22Rv1 (cell line): ENCODE results near the gene CASP2.

Experiments used
- ZFX ChIP-seq: fragments of 450-650 bp; IDR thresholded peaks from 2 replicates; pipeline ENCODE4 v1.6.1; 2017; ENCODE audit warnings: antibody characterized with exemption, borderline replicate concordance
- TF ChIP-seq, protein P1 (sequence below): fragments of 450-650 bp; IDR thresholded peaks from 2 replicates; pipeline ENCODE4 v1.5.1; 2017; ENCODE audit warnings: mild to moderate bottlenecking

DNA sequence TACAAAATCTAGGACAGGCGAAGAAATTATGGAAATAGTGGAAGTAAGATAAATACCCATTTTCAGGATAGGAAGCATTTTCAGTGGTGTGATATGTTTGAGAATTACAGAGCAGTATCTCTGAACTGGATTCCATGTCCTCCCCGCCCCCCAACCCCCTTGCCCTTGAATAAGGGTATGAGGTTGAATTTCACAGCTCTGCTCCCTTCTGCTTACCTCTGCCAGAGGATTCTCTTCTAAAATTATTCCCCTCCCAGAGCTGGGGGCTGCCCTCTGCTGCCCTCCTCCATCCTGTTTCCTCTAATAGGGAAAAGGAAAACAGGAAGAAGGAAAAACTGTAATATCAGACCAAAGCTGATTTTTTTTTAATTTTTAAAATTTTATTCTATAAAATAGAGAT, 20.5 kb downstream of the CASP2 start:
- TF ChIP-seq, protein P1, sequence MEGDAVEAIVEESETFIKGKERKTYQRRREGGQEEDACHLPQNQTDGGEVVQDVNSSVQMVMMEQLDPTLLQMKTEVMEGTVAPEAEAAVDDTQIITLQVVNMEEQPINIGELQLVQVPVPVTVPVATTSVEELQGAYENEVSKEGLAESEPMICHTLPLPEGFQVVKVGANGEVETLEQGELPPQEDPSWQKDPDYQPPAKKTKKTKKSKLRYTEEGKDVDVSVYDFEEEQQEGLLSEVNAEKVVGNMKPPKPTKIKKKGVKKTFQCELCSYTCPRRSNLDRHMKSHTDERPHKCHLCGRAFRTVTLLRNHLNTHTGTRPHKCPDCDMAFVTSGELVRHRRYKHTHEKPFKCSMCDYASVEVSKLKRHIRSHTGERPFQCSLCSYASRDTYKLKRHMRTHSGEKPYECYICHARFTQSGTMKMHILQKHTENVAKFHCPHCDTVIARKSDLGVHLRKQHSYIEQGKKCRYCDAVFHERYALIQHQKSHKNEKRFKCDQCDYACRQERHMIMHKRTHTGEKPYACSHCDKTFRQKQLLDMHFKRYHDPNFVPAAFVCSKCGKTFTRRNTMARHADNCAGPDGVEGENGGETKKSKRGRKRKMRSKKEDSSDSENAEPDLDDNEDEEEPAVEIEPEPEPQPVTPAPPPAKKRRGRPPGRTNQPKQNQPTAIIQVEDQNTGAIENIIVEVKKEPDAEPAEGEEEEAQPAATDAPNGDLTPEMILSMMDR, result no peak
- no peak for TF ChIP-seq ZFX
